Activated CD4-positive, alpha-beta T cell treated with anti-CD3 and anti-CD28 coated beads, Interleukin-10, Interleukin-2, amounts not matched to agents 100 ng/mL and 50 ng/mL, durations not matched to agents 16 hours and 8 hours (primary cell): ENCODE measurements around the gene TIRAP.
"Not testable (repeated sequence)": the region's sequence is repeated elsewhere in the genome, so short reads cannot be mapped to it uniquely, and the experiment has no call there.

ENCODE experiments used
- DNase-seq: peaks from one replicate; pipeline ENCODE4 v3.0.0-alpha.2; 2020

Gene TIRAP

GRCh38 chr11:126290887-126291286, 8.0 kb downstream of the TIRAP start:
- no peak for DNase-seq

- DNase-seq, result peak; percentile 8
Observed at GRCh38 chr11:126293726-126294125, 10.8 kb downstream of the TIRAP start.

DNA sequence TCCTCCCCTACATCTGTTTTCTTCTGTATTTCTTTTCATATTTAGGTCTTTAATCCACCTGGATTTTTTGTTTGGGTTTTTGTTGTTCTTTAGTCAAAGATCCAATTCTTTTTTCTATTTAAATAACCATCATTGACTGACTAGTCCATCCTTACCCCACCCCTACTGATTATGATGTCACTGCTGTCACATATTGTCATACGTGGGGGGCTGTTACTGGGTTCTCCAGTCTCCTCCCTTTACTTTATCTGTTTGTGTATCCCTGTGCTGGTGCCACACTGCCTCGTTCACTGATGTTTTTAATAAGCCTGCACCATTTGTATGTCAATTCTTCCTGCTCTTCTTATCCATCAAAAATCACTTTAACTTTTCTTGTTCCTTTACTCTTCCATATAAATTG, 14.1 kb downstream of the TIRAP start:
- no peak for DNase-seq

DNA sequence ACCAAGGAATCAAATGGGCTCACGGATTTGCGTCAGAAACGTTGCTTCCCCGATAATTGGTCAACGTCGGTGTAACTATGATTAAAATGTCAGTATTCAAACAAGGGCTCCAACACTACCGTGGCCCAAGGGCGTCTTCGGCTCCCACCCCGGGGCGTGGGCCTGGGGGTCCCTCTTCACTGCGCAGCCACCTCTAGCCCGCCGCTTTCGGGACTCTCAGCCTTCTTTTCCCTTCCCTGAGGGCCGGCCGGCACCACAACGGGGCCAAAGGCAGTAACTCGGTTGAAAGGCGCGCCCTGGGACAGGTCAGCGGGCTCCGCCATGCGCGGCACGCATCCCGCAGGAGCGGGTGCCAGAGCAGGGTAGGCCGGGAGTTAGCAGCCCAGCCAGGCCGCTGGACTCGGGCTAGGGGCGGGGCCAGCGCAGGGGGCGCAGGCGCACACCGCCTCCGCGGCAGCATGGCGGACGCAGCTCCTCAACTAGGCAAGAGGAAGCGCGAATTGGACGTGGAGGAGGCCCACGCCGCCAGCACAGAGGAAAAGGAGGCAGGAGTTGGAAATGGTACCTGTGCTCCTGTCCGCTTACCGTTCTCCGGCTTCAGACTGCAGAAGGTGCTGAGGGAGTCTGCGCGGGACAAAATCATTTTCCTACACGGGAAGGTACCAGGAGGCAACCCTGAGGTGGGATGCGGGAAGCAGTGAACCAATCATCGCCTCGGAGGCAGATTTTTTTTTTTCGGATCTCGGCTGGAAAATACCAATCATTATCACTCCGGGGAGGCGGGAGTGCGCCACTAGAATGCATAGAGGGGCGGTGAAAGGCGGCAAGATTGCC, 20.9 kb downstream of the TIRAP start, which contains the start of gene DCPS:
Gene DCPS (plus strand): TSS at position 438 of the 834 bp plus-strand sequence. CDS start 21 bp downstream, at position 459.
- DNase-seq, result peak; percentile 93

GRCh38 chr11:126304457-126305075, 21.7 kb downstream of the TIRAP start:
- DNase-seq, result no peak

DNA sequence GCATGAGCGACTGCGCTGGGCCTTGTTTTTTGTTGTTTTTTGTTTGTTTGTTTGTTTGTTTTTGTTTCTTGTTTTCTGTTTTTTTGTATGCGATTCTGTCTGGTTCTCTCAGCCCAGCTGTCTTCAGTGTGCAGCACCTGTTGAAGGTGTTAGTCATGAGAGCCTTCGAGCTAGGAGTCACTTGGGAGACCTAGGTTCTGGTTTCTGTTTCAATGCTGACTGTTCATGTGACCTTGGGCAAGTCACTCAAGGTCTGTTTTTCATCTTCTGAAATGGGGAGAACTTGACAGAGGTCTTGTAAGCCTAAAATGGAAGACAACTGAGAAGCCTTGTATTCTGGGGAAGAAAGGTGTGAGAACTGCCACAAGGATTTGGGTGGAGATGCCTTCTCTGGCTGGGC, 22.8 kb downstream of the TIRAP start:
- peak; percentile 62 for DNase-seq

DNA sequence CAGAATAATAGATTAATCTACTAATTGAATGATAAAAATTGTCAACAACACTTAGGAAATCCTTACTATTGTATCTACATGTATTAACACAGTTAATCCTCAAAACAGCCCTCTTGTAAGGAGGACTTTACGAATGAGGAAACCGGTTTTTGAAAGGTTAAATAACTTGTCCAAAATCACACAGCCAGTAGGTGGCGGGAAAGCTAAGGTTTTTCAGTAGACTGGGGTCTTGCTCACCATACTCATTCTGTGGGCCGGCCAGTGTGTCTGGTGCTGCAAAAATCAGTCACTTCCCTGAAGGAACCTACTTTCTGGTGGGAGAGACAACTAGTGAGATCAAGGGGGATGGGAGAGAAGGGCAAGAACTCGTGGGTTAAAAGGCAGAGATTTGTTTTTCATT, 24.8 kb downstream of the TIRAP start:
- peak; percentile 42 for DNase-seq

DNA sequence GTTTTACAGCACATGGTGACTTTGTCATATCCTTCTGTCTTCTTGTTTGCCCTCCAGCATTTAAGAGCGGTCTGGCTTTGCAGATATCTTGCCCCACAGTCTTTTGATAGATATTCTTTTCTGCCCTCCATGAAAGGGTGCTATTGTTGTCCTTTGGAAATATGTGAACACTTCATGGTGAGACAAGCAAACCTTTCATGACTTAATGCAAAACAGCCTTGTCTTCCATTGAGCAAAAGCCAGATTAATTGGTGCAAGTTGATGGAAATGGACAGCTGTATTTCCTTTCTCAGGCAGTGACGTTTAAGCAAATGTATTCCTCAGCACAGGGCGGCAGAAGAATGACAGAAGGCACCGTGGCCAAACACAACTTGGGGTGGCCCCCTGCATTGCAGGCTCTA, 25.4 kb downstream of the TIRAP start:
- no peak for DNase-seq

- not testable (repeated sequence) for DNase-seq
Observed at GRCh38 chr11:126308771-126309170, 25.9 kb downstream of the TIRAP start.

- DNase-seq, result peak; percentile 66
Observed at GRCh38 chr11:126310200-126310991, 27.5 kb downstream of the TIRAP start.

GRCh38 chr11:126310992-126311310, 28.1 kb downstream of the TIRAP start:
- DNase-seq, result no peak

DNA sequence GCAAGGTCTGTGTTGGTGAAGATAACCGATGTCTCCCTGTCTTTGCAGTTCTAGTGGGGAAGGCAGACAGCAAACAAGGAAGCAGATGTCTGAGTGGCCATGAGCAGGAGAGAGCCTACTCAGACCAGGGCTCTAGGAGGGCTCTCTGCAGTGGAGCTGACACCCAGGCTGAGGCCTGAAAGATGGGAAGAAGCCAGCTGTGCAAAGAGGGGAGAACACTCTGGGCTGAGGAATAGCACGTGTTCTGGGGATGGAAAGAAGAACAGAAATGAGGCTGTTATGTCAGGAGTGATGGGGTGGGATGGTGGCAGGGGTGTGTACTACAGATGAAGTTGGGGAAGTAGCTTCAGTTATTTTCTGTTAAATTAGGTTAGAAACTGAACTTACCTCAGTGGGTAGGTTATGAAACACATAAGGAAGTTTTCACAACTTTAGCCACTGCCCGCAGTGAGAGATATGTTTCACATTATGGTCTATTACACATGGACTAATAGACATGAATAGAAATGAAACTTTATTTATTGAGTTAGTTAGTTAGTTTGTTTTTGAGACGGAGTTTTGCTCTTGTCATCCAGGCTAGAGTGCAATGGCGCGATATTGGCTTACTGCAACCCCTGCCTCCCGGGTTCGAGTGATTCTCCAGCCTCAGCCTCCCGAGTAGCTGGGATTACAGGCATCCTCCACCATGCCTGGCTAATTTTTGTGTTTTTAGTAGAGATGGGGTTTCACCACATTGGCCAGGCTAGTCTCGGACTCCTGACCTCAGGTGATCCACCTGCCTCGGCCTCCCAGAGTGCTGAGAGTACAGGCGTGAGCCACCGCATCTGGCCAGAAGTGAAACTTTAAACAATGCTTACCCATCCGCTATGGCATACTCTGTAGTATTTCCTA, 28.8 kb downstream of the TIRAP start:
- no peak for DNase-seq

DNA sequence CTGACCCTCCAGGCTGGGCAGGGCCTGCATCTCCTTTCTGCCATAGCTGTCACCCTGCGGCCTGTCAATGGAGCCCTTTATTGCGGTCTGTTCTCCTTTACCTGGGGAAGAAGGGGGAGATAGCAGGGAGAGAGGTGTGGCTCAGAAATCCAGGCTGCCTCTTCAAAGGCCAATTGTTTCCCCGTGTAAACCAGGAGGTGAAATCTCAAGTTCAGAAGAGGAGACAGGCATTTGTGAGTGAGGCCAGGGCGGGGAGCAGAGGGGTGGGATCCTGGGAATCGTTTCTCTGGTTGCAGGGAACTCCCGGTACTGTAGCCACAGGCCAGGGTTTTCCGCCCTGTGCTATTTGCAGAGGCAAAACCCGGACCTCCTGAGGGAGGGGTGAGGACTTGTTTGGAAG, 30.1 kb downstream of the TIRAP start:
- DNase-seq, result no peak

GRCh38 chr11:126313826-126314225, 30.9 kb downstream of the TIRAP start:
- no peak for DNase-seq

- DNase-seq, result no peak
Observed at GRCh38 chr11:126317432-126317755, 34.5 kb downstream of the TIRAP start.

- peak; percentile 55 for DNase-seq
Observed at GRCh38 chr11:126317756-126318573, 35.1 kb downstream of the TIRAP start.

GRCh38 chr11:126318574-126319373, 35.9 kb downstream of the TIRAP start:
- peak; percentile 59 for DNase-seq

- no peak for DNase-seq
Observed at GRCh38 chr11:126319374-126319740, 36.5 kb downstream of the TIRAP start.

DNA sequence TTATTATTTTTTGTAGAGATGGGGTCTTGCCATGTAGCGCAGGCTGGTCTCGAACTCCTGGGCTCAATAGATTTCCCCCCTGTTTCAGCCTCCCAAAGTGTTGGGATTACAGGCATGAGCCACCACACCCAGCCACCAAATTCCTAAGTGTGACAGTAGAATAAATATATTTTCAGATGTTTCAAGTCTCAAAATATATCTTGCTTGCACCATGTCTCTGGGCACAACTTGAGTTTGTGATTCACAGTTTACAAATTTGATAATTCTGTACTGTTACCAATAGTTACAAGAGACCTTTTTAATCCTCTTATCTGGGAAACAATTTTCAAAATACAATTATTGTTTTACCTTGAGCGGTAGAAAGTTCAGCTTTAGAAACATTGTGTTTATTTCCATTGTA, 40.1 kb downstream of the TIRAP start:
- no peak for DNase-seq

DNA sequence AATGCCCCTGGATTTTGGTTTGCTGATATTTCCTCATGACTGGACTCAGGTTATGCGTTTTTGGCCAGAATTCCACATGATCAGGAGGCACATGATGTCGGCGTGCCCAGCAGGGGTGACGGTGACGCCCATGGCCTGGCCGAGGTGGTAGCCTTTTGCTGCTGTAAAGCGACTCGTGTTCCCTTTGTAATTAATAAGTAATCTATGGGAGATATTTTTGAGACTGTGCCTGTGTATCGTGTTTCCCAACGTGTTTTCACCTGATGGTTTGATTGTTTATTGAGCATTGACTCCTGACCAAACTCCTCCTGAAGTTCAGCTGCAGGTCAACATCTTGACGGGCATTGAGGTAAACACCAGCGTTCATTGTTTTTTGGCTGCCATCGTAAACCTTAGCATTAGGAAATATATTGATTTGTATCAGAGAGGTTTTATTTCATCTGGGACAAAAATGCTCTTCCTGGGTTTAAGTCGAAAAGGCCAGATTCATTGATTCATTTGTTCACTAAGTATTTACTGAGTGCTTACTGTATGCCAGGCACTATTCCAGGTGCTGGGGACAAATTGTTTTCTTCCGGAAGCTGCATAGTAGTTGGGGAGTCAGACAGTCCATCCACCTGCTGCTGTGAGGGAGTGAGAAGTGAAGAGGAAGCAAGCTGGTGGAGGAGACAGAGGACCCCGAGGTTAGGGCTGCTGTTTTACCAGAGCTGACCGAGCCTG, 44.5 kb downstream of the TIRAP start:
- DNase-seq, result no peak
